Thyroid gland (tissue), 4 donors: ENCODE results near the gene POLR2I.

Experiments
- CTCF ChIP-seq, 6 experiments: fragments of 200-600 bp in 3 of 6; fragments of 450-650 bp in 3 of 6; sonication (generic) in 3 of 6; IDR thresholded peaks; one replicate each; pipeline ENCODE4 v1.5.1; 2016 to 2019; ENCODE audit warnings: antibody characterized with exemption in 6 of 6, mild to moderate bottlenecking in 2 of 6, inconsistent platforms in 1 of 6, moderate library complexity in 1 of 6
- POLR2A ChIP-seq, 2 donors: fragments of 450-650 bp; IDR thresholded peaks; one replicate each; pipeline ENCODE4 v1.6.1; 2017; ENCODE audit warnings: antibody characterized with exemption in 2 of 2, mild to moderate bottlenecking in 2 of 2, moderate library complexity in 1 of 2

- TF ChIP-seq CTCF (IDR thresholded peaks at IDR 0.05) = peak in 4 of 6 experiments; percentile 5 to 35 (median 20)
- TF ChIP-seq POLR2A (IDR thresholded peaks at IDR 0.05) = peak; percentile 84 to 93
Observed at GRCh38 chr19:36139473-36140303, 25.0 kb upstream of the POLR2I start, which contains the start of gene CAPNS1.
